HepG2 (cell line): Measurements from ENCODE around the gene FGF2. TPM values are rescaled to one million over a fixed set of nuclear protein-coding genes. Genes with fewer than 3 reads are reported as not detected.
A peak's percentile ranks its signal among the peaks of the same experiment; 100 is the strongest.

Source experiments
- AHR ChIP-seq: IDR thresholded peaks from 2 replicates; pipeline ENCODE4 v1.6.1; 2018; ENCODE audit warnings: missing genetic modification reagents, missing compliant biosample characterization
- CENPT ChIP-seq: sonication (generic); formaldehyde crosslinking; IDR thresholded peaks from 2 replicates; pipeline ENCODE4 v1.8.0; 2022; ENCODE audit warnings: low read depth, mild to moderate bottlenecking, moderate library complexity, missing genetic modification reagents
- DMAP1 ChIP-seq: IDR thresholded peaks from 2 replicates; pipeline ENCODE4 v1.6.1; 2016
- EP300 ChIP-seq, 3 experiments: sonication (generic) in 1 of 3; formaldehyde crosslinking in 1 of 3; IDR thresholded peaks; 2 replicates each; pipeline versions ENCODE4 v1.5.1 to v1.6.1; 2011 to 2020; ENCODE audit warnings: low read depth in 2 of 3, low read length in 2 of 3, borderline replicate concordance in 1 of 3, improper control_type of control experiment in 1 of 3, mild to moderate bottlenecking in 1 of 3, missing genetic modification reagents in 1 of 3, moderate library complexity in 1 of 3
- FOXO1 ChIP-seq: sonication (generic); formaldehyde crosslinking; IDR thresholded peaks from 2 replicates; pipeline ENCODE4 v1.4.0; 2020; ENCODE audit warnings: missing genetic modification reagents
- GABPA ChIP-seq, 2 experiments: IDR thresholded peaks; 2 replicates each; pipeline ENCODE4 v1.6.1; 2011 to 2016; ENCODE audit warnings: low read depth in 2 of 2, low read length in 1 of 2, missing biosample characterization in 1 of 2, missing genetic modification characterization in 1 of 2
- JUN ChIP-seq: sonication (generic); formaldehyde crosslinking; IDR thresholded peaks from 2 replicates; pipeline ENCODE4 v1.4.0; 2020; ENCODE audit warnings: mild to moderate bottlenecking, missing genetic modification reagents
- KMT2B ChIP-seq: IDR thresholded peaks from 2 replicates; pipeline ENCODE4 v1.6.1; 2016; ENCODE audit warnings: missing genetic modification reagents, missing compliant biosample characterization
- MNT ChIP-seq: fragments of 450-650 bp; IDR thresholded peaks from 2 replicates; pipeline ENCODE4 v1.6.1; 2016
- PBX2 ChIP-seq: IDR thresholded peaks from 2 replicates; pipeline ENCODE4 v1.6.1; 2016; ENCODE audit warnings: control low read depth
- RFX3 ChIP-seq: IDR thresholded peaks from 2 replicates; pipeline ENCODE4 v1.6.1; 2016; ENCODE audit warnings: missing biosample characterization, missing genetic modification reagents
- SRSF1 ChIP-seq: fragments of 200-400 bp; formaldehyde crosslinking; optimal IDR thresholded peaks from 2 replicates; pipeline ENCODE3; 2017; ENCODE audit warnings: mild to moderate bottlenecking, low read depth, low read length, moderate library complexity
- THAP11 ChIP-seq: IDR thresholded peaks from 2 replicates; pipeline ENCODE4 v1.6.1; 2016; ENCODE audit warnings: missing biosample characterization, missing genetic modification reagents
- TRIM24 ChIP-seq: sonication (generic); formaldehyde crosslinking; IDR thresholded peaks from 2 replicates; pipeline ENCODE4 v1.8.0; 2022; ENCODE audit warnings: mild to moderate bottlenecking, missing genetic modification reagents
- YEATS4 ChIP-seq: sonication (generic); formaldehyde crosslinking; IDR thresholded peaks from 2 replicates; pipeline ENCODE4 v1.4.0; 2020; ENCODE audit warnings: missing genetic modification reagents, borderline replicate concordance
- YY1 ChIP-seq: IDR thresholded peaks from 2 replicates; pipeline ENCODE4 v1.6.1; 2011; ENCODE audit warnings: low read length, low read depth, moderate library complexity, mild to moderate bottlenecking; ENCODE audit not compliant: insufficient read depth, insufficient replicate concordance
- ZBTB33 ChIP-seq: sonication (generic); formaldehyde crosslinking; IDR thresholded peaks from 2 replicates; pipeline ENCODE4 v1.4.0; 2020; ENCODE audit warnings: missing genetic modification reagents
- ZC3H4 ChIP-seq: sonication (generic); formaldehyde crosslinking; IDR thresholded peaks from 2 replicates; pipeline ENCODE4 v1.4.0; 2020; ENCODE audit warnings: missing genetic modification reagents, borderline replicate concordance
- ZNF770 ChIP-seq: sonication (generic); formaldehyde crosslinking; IDR thresholded peaks from 2 replicates; pipeline ENCODE4 v1.5.0; 2020; ENCODE audit warnings: mild to moderate bottlenecking, missing genetic modification reagents
- ZNF792 ChIP-seq: IDR thresholded peaks from 2 replicates; pipeline ENCODE4 v1.6.1; 2016
- ZSCAN30 ChIP-seq: sonication (generic); formaldehyde crosslinking; IDR thresholded peaks from 2 replicates; pipeline ENCODE4 v1.5.0; 2020; ENCODE audit warnings: mild to moderate bottlenecking, missing genetic modification reagents
- polyA plus RNA-seq, 8 experiments: library from polyadenylated mRNA; depleted of rRNA in 3 of 8; stranded (reverse) in 7 of 8; unstranded in 1 of 8; fragments of >200 nt; fragmentation: Illumina TruSeq in 4 of 8; extraction: Trizol in 4 of 8; gene quantifications; 2 replicates each; pipeline versions ENCODE4 v1.2.1 to v1.2.3, GENCODE V29; 2011 to 2016; ENCODE audit warnings: low read depth in 4 of 8, missing spikeins in 1 of 8, mixed read lengths in 1 of 8; ENCODE audit not compliant: insufficient read depth in 1 of 8
- total RNA-seq, 5 experiments: library from RNA; depleted of rRNA; stranded (reverse); fragments of >200 nt; fragmentation: Illumina TruSeq; extraction: Trizol; gene quantifications; 2 replicates each; pipeline ENCODE4 v1.2.3, GENCODE V29; 2016; ENCODE audit warnings: low read depth in 1 of 5

Gene FGF2
- total and polyA plus RNA-seq, 2 of the 13 experiments (the other 11 are each of a cell fraction or from before 2014, with no cell fraction given), result 0.01 to 0.02 TPM

DNA sequence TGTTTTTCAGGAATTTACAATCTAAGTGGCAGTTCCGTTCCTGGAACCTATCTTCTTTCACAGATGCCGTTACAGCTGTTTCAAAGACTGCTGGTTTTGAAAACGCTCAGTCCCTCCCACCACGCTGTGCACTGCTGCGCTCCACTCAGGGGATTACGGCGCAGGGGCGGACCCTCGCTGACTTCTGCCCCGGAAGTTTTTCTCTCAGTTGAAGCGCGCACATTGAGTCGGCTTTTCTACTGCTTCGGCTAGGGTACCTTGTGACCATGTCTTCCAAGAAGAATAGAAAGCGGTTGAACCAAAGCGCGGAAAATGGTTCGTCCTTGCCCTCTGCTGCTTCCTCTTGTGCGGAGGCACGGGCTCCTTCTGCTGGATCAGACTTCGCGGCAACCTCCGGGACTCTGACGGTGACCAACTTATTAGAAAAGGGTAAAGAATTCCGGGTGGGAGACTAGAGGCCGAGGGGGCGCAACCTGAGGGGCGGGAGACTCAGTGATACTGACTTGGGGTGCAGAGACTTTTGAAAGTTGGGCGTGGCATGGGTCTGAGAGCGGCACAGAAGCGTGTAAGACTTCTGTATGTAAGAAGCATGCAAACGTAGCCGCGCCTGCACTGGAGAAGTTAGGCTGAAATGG is 96.4 kb downstream of the FGF2 start (continued):
- TF ChIP-seq ZNF770 (peak; percentile 19; the same call in 1 of the 2 replicates), CENPT (CRISPR knock-in tag) (no peak), EP300 (IDR thresholded peaks at IDR 0.05; ENCODE audit: low read depth in 2 of 2, low read length in 2 of 2) (peak; percentile 17 to 45; a peak in 2 of 4 replicates), EP300 (CRISPR knock-in tag; IDR thresholded peaks at IDR 0.05; ENCODE audit: borderline replicate concordance) (no peak), YY1 (peak; percentile 78), GABPA (IDR thresholded peaks at IDR 0.05; ENCODE audit: low read depth, low read length) (peak; percentile 73), GABPA (CRISPR knock-in tag; IDR thresholded peaks at IDR 0.05; ENCODE audit: low read depth) (peak; percentile 96), THAP11 (CRISPR knock-in tag) (peak; percentile 81), ZNF792 (CRISPR knock-in tag) (peak; percentile 54), FOXO1 (CRISPR knock-in tag) (peak; percentile 25; the same call in 1 of the 2 replicates), JUN (CRISPR knock-in tag) (no peak), PBX2 (CRISPR knock-in tag) (no peak), KMT2B (peak; percentile 97), RFX3 (no peak), YEATS4 (peak; percentile 51), ZBTB33 (CRISPR knock-in tag) (no peak), SRSF1 (peak; percentile 8), ZSCAN30 (peak; percentile 38; the same call in 1 of the 2 replicates), AHR (CRISPR knock-in tag) (peak; percentile 73; the same call in 1 of the 2 replicates), MNT (peak; percentile 22; the same call in 1 of the 2 replicates), ZC3H4 (CRISPR knock-in tag) (no peak), DMAP1 (CRISPR knock-in tag) (peak; percentile 58), TRIM24 (CRISPR knock-in tag) (no peak)
